Colonic mucosa (tissue), 4 donors: ENCODE results near the gene CILP. TPM values are rescaled to one million over a fixed set of nuclear protein-coding genes. Genes with fewer than 3 reads are reported as not detected.

Experiments used
- DNase-seq: peaks from one replicate; pipeline ENCODE4 v3.0.0-alpha.2; 2020
- H3K27ac ChIP-seq: fragments of 200-600 bp; one replicate; pipeline ENCODE4 v1.8.0; 2021
- H3K27me3 ChIP-seq: fragments of 200-600 bp; one replicate; pipeline ENCODE4 v1.8.0; 2021
- H3K36me3 ChIP-seq: fragments of 200-600 bp; one replicate; pipeline ENCODE4 v1.8.0; 2021
- H3K4me1 ChIP-seq: fragments of 200-600 bp; one replicate; pipeline ENCODE4 v1.8.0; 2021; ENCODE audit warnings: mild to moderate bottlenecking
- H3K4me3 ChIP-seq: fragments of 200-600 bp; one replicate; pipeline ENCODE4 v1.8.0; 2021
- H3K9ac ChIP-seq, 2 donors: one replicate each; pipeline ENCODE4 v1.7.0; 2013; ENCODE audit warnings: control low read depth in 2 of 2, low read depth in 2 of 2, low read length in 2 of 2
- H3K9me3 ChIP-seq: fragments of 200-600 bp; one replicate; pipeline ENCODE4 v1.8.0; 2021
- intact Hi-C: fragments of 100-400 bp; cut with DNase I; formaldehyde crosslinking; loops from one replicate; pipeline ENCODE4 v1.14.1; 2022
- total RNA-seq, 2 donors: library from RNA; stranded (reverse); fragmentation: NEBNext Ultra II Directional in 1 of 2; extraction: Animal tissue kit (Norgen Biotek cat#: 25700) in 1 of 2; gene quantifications; one replicate each; pipeline ENCODE4 v1.2.1, GENCODE V29; 2021
- TF ChIP-seq, protein P1 (sequence below): fragments of 200-600 bp; IDR thresholded peaks from one replicate; pipeline ENCODE4 v1.8.0; 2022; ENCODE audit warnings: antibody characterized with exemption, mild to moderate bottlenecking
- donor health status: healthy.
- donor health status: DM: no; HTN: no; CAD: no.
- donor health status: DM: no; HTN: no; CAD: no.

The CILP gene
- total RNA-seq, 2 donors from 2014 or later = 3.7 to 8.7 TPM

DNA sequence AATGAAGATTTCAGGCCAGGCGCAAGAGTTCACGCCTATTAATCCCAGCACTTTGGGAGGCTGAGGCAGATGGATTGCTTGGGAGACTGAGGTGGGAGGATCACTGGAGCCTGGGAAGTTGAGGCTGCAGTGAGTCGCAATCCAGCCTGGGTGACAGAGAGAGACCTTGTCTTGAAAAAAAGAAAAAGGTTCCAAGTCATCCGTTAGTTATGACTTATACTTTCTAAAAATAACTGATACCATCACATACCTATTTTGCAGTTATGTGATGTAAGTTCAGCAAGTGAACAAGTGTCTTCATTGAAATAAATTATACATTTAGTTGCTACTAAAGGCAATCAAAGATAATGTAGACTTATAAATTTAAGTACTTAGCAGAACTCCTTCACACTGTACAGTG is 48.2 kb downstream of the CILP start:
- Histone ChIP-seq H3K9me3 (no peaks in the 10 kb centered on the region), H3K4me1 (no peaks in the 10 kb centered on the region), H3K9ac (no peak overlapping the region), H3K36me3 (no peaks in the 10 kb centered on the region), H3K27me3 (no peaks in the 10 kb centered on the region), H3K27ac (no peak overlapping the region), H3K4me3 (no peak overlapping the region)
- TF ChIP-seq, protein P1, sequence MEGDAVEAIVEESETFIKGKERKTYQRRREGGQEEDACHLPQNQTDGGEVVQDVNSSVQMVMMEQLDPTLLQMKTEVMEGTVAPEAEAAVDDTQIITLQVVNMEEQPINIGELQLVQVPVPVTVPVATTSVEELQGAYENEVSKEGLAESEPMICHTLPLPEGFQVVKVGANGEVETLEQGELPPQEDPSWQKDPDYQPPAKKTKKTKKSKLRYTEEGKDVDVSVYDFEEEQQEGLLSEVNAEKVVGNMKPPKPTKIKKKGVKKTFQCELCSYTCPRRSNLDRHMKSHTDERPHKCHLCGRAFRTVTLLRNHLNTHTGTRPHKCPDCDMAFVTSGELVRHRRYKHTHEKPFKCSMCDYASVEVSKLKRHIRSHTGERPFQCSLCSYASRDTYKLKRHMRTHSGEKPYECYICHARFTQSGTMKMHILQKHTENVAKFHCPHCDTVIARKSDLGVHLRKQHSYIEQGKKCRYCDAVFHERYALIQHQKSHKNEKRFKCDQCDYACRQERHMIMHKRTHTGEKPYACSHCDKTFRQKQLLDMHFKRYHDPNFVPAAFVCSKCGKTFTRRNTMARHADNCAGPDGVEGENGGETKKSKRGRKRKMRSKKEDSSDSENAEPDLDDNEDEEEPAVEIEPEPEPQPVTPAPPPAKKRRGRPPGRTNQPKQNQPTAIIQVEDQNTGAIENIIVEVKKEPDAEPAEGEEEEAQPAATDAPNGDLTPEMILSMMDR = no peak
- intact Hi-C loops = no loop called here
- DNase-seq = no peak

DNA sequence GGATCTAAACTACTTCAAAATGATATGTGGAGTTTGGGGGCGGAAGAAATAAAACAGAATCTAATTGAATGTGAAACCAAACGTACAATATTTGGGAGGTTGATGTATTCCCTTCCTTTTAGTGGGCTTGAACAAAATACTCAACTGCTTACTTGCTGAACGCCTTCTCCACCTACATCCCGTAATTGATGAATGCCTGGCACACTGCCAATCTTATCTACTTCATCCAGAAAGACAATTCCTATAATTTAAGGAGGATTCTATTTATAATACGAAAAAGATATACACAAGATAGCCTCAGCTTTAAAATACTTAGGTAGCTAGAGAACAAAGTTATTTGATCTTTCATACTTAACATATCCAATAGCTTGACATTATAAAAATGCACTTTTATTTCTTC is 54.6 kb downstream of the CILP start:
- Histone ChIP-seq H3K9me3 (no peaks in the 10 kb centered on the region), H3K27ac (no peak overlapping the region), H3K9ac (no peak overlapping the region), H3K4me1 (no peaks in the 10 kb centered on the region), H3K4me3 (no peak overlapping the region), H3K36me3 (peaks cover 10% of the 10 kb centered on the region), H3K27me3 (no peaks in the 10 kb centered on the region)
- intact Hi-C loops = loop anchor here (10.0 kb wide), 1 partner anchor 308 kb away; no protein-coding TSS in a partner anchor
- TF ChIP-seq, protein P1 = no peak
- DNase-seq = no peak

DNA sequence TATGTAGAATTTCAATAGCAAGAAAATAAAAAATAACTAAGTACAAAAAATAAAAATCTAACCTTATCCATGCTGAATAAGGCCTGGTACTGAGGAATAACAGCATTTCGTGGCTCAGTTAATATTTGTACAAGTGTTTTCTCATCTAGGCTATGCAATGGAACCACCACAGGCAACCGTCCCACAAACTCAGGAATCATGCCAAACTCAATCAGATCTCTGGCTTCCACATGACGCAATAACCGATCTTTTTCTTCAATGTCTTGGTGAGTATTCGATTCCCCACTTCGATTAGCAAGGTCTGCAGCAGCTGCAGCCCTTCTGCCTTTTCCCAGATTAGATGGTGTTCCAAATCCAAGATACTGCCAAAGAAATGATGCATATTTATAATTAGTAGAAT is 56.6 kb downstream of the CILP start:
- Histone ChIP-seq H3K4me3 (no peak overlapping the region), H3K27ac (no peak overlapping the region), H3K27me3 (no peaks in the 10 kb centered on the region), H3K9ac (no peak overlapping the region), H3K4me1 (no peaks in the 10 kb centered on the region), H3K9me3 (no peaks in the 10 kb centered on the region), H3K36me3 (peaks cover 10% of the 10 kb centered on the region)
- no peak for DNase-seq
- TF ChIP-seq, protein P1 = no peak
- intact Hi-C loops = loop anchor here (10.0 kb wide), 1 partner anchor 310 kb away; no protein-coding TSS in a partner anchor

DNA sequence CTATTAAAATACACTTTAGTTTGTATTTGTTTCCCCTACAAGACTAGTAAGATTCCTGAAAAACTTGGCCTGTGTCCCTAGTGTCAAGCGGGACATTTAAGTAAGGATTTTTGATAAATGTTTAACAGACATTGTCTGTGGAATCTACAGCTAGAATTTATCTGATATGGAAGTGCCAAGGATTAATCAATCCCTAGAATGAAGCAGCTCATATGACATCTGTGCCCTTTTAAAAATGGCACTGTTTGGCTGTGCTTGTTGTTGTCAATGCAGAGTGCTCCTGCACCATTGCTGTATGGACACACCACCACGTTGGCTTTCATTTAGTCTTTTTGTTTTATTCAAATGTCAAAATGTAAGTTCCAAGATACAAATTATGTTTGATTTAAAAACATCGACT is 63.4 kb downstream of the CILP start:
- Histone ChIP-seq H3K27ac (no peak overlapping the region), H3K27me3 (no peaks in the 10 kb centered on the region), H3K4me1 (no peaks in the 10 kb centered on the region), H3K36me3 (peaks cover 5% of the 10 kb centered on the region), H3K4me3 (no peak overlapping the region), H3K9me3 (no peaks in the 10 kb centered on the region), H3K9ac (no peak overlapping the region)
- TF ChIP-seq, protein P1 = no peak
- no peak for DNase-seq
- intact Hi-C loops = no loop called here

DNA sequence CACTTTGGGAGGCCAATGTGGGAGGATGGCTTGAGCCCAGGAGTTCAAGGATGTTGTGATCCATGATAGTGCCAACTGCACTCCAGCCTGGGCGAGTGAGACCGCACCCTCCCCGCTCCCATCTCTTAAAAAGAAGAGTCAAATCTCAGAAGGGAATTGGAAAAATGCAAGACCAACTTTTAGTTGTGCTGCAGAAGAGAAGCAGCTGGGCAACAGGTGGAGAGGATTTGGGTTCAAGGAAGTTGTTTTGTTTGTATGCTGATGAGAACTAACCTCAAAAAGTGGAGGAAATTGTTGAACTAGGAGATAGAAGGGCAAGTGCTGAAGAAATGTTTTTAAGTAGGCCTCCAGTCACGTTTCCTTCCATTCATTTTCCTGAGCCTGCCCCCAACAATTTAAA is 64.8 kb downstream of the CILP start:
- Histone ChIP-seq H3K4me1 (no peaks in the 10 kb centered on the region), H3K9ac (no peak overlapping the region), H3K36me3 (peaks cover 5% of the 10 kb centered on the region), H3K27me3 (no peaks in the 10 kb centered on the region), H3K9me3 (no peaks in the 10 kb centered on the region), H3K4me3 (no peak overlapping the region), H3K27ac (no peak overlapping the region)
- TF ChIP-seq, protein P1 = no peak
- DNase-seq = no peak
- intact Hi-C loops = no loop called here

Other genes starting within 250 kb of the CILP start
- gene SPG21, start 221.6 kb downstream of the CILP start, total RNA-seq = 10 to 100 TPM; 76.3 to 85.8 TPM
- 10 to 100 TPM; 22.1 to 25.9 TPM for gene MTFMT, start 181.8 kb downstream of the CILP start, total RNA-seq
- gene SLC51B, start 166.1 kb downstream of the CILP start, total RNA-seq = 100 to 1,000 TPM in 1 of 2 donors, 10 to 100 TPM in 1; 73.1 to 102 TPM
- gene RASL12, start 143.5 kb downstream of the CILP start, total RNA-seq = 1 to 10 TPM; 3.1 to 6.7 TPM
- gene KBTBD13, start 134.7 kb downstream of the CILP start, total RNA-seq = not detected
- 1 to 10 TPM; 1.2 to 3.7 TPM for gene UBAP1L, start 96.3 kb downstream of the CILP start, total RNA-seq
- gene PDCD7, start 77.7 kb downstream of the CILP start, total RNA-seq = 10 to 100 TPM; 20.7 to 21.2 TPM
- 10 to 100 TPM; 41.8 to 62.0 TPM for gene CLPX, start 26.1 kb downstream of the CILP start, total RNA-seq
- 1 to 10 TPM; 9.5 to 9.9 TPM for gene PARP16, start 75.4 kb upstream of the CILP start, total RNA-seq
- gene RNU5A-1, start 84.6 kb upstream of the CILP start, total RNA-seq = not detected
- gene RNU5B-1, start 93.2 kb upstream of the CILP start, total RNA-seq = 10 to 100 TPM in 1 of 2 donors, not detected in 1; 26.1 TPM
- gene IGDCC3, start 166.5 kb upstream of the CILP start, total RNA-seq = under 1 TPM in 1 of 2 donors, not detected in 1; 0.12 TPM
- 1 to 10 TPM in 1 of 2 donors, under 1 TPM in 1; 0.96 to 1.9 TPM for gene IGDCC4, start 211.5 kb upstream of the CILP start, total RNA-seq